GF-D8 (cell line): ENCODE data around the gene BRMS1L.
"Not testable (repeated sequence)": the region's sequence is repeated elsewhere in the genome, so short reads cannot be mapped to it uniquely, and the experiment has no call there.

Source experiments
- DNase-seq: peaks from one replicate; lab custom pipeline; 2025; lab: John Stamatoyannopoulos, UW

Gene BRMS1L

GRCh38 chr14:35826218-35826951, at the start of gene BRMS1L:
TSS of gene BRMS1L (plus strand) at chr14:35826338. CDS start at chr14:35826517, 179 bp downstream.
- DNase-seq: peak; percentile 95

GRCh38 chr14:35776823-35777222, 49.3 kb upstream of the BRMS1L start:
- no peak for DNase-seq

GRCh38 chr14:35777550-35777949, 48.6 kb upstream of the BRMS1L start:
- DNase-seq: not testable (repeated sequence)

- no peak for DNase-seq
Measured at GRCh38 chr14:35779368-35779767, 46.8 kb upstream of the BRMS1L start.

GRCh38 chr14:35783699-35784098, 42.4 kb upstream of the BRMS1L start:
- no peak for DNase-seq

GRCh38 chr14:35786856-35787255, 39.3 kb upstream of the BRMS1L start:
- DNase-seq: no peak

GRCh38 chr14:35789651-35790050, 36.5 kb upstream of the BRMS1L start:
- no peak for DNase-seq

- DNase-seq: no peak
Measured at GRCh38 chr14:35797796-35798195, 28.3 kb upstream of the BRMS1L start.

- no peak for DNase-seq
Measured at GRCh38 chr14:35806006-35806907, 19.9 kb upstream of the BRMS1L start.

- no peak for DNase-seq
Measured at GRCh38 chr14:35807131-35807961, 18.8 kb upstream of the BRMS1L start.

- DNase-seq: no peak
Measured at GRCh38 chr14:35808076-35808637, 18.0 kb upstream of the BRMS1L start.

GRCh38 chr14:35808638-35809563, 17.2 kb upstream of the BRMS1L start, which contains the start of gene RALGAPA1:
TSS of gene RALGAPA1 (minus strand) at chr14:35809295. CDS start at chr14:35808835, 460 bp downstream.
- peak; percentile 89 for DNase-seq

GRCh38 chr14:35809597-35809996, 16.5 kb upstream of the BRMS1L start:
- DNase-seq: no peak

GRCh38 chr14:35810963-35811362, 15.2 kb upstream of the BRMS1L start:
- DNase-seq: no peak

GRCh38 chr14:35814371-35815005, 11.7 kb upstream of the BRMS1L start:
- DNase-seq: no peak

- no peak for DNase-seq
Measured at GRCh38 chr14:35818346-35819115, 7.6 kb upstream of the BRMS1L start.

- DNase-seq: no peak
Measured at GRCh38 chr14:35819591-35820540, 6.3 kb upstream of the BRMS1L start.
